ENCODE data around the gene MED29. TPM values are rescaled to one million over a fixed set of nuclear protein-coding genes. Genes with fewer than 3 reads are reported as not detected.

MED29 gene
- total and polyA plus RNA-seq, 2 of the 13 experiments (the other 11 are each of a cell fraction or from before 2014, with no cell fraction given): 14.0 to 19.7 TPM

DNA sequence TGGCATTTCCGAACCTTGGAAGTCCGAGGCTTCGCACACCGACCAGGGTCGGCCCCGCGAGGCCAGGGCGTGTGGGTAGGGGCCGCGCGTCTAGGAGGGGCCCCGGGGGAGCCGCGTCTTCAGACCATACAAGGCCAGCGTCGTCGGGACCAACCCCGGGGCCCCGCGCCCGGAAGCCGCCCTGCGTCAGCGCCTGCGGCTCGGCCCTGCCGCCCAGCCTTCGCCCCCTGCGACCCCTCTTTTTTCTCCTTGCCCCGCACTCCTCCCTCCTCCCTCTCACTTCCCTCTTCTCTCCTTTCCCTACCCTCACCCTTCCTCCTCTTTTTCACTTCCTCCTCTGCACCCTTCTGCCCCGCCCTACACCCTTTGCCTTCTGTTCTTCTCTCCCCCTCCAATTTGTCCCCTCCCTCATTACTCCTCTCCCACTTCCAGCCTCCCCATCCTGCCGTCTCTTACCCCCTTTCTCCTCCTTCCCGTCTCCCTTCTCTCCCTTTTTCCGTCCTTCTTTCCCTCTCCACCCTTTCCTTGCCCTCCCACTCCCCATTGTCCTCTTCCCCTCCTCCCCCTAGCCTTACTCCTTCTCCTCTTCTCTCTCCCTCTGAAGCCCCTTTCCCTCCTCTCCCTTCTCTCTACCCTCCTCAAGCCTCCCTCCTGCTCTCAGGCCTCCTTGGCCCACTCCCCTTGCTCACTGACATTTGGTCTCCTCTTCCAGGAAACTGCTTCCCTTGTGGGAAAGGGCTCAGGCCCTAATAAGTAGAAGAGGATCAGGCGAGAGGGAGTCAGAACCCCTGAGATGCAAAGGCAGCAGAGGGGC is 19.0 kb downstream of the MED29 start (continued):
- TF ChIP-seq HMG20B (CRISPR knock-in tag; conservative IDR thresholded peaks at IDR 0.05): no peak
- no peak for TF ChIP-seq ZFP36L1 (CRISPR knock-in tag; IDR thresholded peaks at IDR 0.05)
- TF ChIP-seq ATF1 (CRISPR knock-in tag; IDR thresholded peaks at IDR 0.05): no peak
- TF ChIP-seq, protein P1, sequence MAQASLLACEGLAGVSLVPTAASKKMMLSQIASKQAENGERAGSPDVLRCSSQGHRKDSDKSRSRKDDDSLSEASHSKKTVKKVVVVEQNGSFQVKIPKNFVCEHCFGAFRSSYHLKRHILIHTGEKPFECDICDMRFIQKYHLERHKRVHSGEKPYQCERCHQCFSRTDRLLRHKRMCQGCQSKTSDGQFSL (CRISPR knock-in tag; IDR thresholded peaks at IDR 0.05): no peak
- no peak for TF ChIP-seq HDAC1 (CRISPR knock-in tag; IDR thresholded peaks at IDR 0.05)
- TF ChIP-seq SP140L (CRISPR knock-in tag; IDR thresholded peaks at IDR 0.05; ENCODE audit: borderline replicate concordance): no peak
- TF ChIP-seq FOSL2 (CRISPR knock-in tag; IDR thresholded peaks at IDR 0.05): no peak
- TF ChIP-seq, protein P2, sequence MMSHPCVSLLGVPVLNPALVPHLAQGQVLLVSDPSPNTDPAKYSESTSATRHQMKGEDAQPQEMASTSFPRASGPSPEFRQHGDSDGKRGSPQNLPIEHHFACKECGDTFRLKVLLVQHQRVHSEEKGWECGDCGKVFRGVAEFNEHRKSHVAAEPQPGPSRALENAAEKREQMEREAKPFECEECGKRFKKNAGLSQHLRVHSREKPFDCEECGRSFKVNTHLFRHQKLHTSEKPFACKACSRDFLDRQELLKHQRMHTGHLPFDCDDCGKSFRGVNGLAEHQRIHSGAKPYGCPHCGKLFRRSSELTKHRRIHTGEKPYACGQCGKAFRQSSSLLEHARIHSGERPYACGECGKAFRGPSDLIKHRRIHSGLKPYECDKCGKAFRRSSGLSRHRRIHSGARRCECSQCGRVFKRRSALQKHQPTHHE (CRISPR knock-in tag; IDR thresholded peaks at IDR 0.05; ENCODE audit: borderline replicate concordance): peak; percentile 6; the same call in 1 of the 2 replicates
- TF ChIP-seq, protein P3, sequence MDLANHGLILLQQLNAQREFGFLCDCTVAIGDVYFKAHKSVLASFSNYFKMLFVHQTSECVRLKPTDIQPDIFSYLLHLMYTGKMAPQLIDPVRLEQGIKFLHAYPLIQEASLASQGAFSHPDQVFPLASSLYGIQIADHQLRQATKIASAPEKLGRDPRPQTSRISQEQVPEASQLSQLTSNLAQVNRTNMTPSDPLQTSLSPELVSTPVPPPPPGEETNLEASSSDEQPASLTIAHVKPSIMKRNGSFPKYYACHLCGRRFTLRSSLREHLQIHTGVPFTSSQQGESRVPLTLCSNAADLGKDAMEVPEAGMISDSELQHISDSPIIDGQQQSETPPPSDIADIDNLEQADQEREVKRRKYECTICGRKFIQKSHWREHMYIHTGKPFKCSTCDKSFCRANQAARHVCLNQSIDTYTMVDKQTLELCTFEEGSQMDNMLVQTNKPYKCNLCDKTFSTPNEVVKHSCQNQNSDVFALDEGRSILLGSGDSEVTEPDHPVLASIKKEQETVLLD (CRISPR knock-in tag; IDR thresholded peaks at IDR 0.05; ENCODE audit: low read depth): no peak; the same call in 1 of the 2 replicates
- 0 out of 2 replicates have a peak, but pooled peaks have one; percentile 50 for TF ChIP-seq REL (CRISPR knock-in tag; conservative IDR thresholded peaks at IDR 0.05)
- TF ChIP-seq ZSCAN12 (CRISPR knock-in tag; IDR thresholded peaks at IDR 0.05): no peak
- TF ChIP-seq SKI (IDR thresholded peaks at IDR 0.05; ENCODE audit: partially characterized antibody): no peak
- no peak for TF ChIP-seq REXO4 (CRISPR knock-in tag; IDR thresholded peaks at IDR 0.05; ENCODE audit: borderline replicate concordance)
- no peak for TF ChIP-seq STAT5B (CRISPR knock-in tag; IDR thresholded peaks at IDR 0.05)
- TF ChIP-seq, protein P4, sequence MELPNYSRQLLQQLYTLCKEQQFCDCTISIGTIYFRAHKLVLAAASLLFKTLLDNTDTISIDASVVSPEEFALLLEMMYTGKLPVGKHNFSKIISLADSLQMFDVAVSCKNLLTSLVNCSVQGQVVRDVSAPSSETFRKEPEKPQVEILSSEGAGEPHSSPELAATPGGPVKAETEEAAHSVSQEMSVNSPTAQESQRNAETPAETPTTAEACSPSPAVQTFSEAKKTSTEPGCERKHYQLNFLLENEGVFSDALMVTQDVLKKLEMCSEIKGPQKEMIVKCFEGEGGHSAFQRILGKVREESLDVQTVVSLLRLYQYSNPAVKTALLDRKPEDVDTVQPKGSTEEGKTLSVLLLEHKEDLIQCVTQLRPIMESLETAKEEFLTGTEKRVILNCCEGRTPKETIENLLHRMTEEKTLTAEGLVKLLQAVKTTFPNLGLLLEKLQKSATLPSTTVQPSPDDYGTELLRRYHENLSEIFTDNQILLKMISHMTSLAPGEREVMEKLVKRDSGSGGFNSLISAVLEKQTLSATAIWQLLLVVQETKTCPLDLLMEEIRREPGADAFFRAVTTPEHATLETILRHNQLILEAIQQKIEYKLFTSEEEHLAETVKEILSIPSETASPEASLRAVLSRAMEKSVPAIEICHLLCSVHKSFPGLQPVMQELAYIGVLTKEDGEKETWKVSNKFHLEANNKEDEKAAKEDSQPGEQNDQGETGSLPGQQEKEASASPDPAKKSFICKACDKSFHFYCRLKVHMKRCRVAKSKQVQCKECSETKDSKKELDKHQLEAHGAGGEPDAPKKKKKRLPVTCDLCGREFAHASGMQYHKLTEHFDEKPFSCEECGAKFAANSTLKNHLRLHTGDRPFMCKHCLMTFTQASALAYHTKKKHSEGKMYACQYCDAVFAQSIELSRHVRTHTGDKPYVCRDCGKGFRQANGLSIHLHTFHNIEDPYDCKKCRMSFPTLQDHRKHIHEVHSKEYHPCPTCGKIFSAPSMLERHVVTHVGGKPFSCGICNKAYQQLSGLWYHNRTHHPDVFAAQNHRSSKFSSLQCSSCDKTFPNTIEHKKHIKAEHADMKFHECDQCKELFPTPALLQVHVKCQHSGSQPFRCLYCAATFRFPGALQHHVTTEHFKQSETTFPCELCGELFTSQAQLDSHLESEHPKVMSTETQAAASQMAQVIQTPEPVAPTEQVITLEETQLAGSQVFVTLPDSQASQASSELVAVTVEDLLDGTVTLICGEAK (IDR thresholded peaks at IDR 0.05): peak; percentile 21; the same call in 1 of the 2 replicates
- TF ChIP-seq, protein P4 (CRISPR knock-in tag; IDR thresholded peaks at IDR 0.05): no peak
- TF ChIP-seq KLF11 (CRISPR knock-in tag; IDR thresholded peaks at IDR 0.05): no peak

All from HepG2 (cell line).